Astrocyte of the spinal cord (primary cell): ENCODE results near the gene MTREX.

Source experiments
- DNase-seq: peaks from one replicate; pipeline ENCODE4 v3.0.0; 2011; ENCODE audit warnings: low read depth, low spot score
- H3K4me3 ChIP-seq: 2 replicates; pipeline ENCODE4 v1.5.1; 2011; ENCODE audit warnings: low read depth, mild to moderate bottlenecking, low read length, moderate library complexity
- CTCF ChIP-seq: IDR thresholded peaks from 2 replicates; pipeline ENCODE4 v1.5.1; 2012; ENCODE audit warnings: low read depth, mild to moderate bottlenecking, low read length, inconsistent platforms
- in situ Hi-C: cut with HindIII; loops from 2 replicates; pipeline ENCODE4 v1.10.0; 2017; ENCODE audit warnings: low sequenced_read_pairs

The MTREX gene

GRCh38 chr5:55446640-55447351 lies 139.0 kb downstream of the MTREX start:
- no peak for TF ChIP-seq CTCF
- in situ Hi-C loops = no loop called here
- DNase-seq = no peak
- H3K4me3 ChIP-seq = no peak overlapping the region

- TF ChIP-seq CTCF = no peak
- in situ Hi-C loops = no loop called here
- no peak overlapping the region for H3K4me3 ChIP-seq
- peak; percentile 46 for DNase-seq
These were observed 142.4 kb downstream of the MTREX start for GRCh38 chr5:55450050-55450765.

GRCh38 chr5:55451976-55452375 lies 144.2 kb downstream of the MTREX start:
- TF ChIP-seq CTCF = no peak
- in situ Hi-C loops = no loop called here
- DNase-seq = no peak
- H3K4me3 ChIP-seq = no peak overlapping the region

GRCh38 chr5:55453211-55453610 lies 145.4 kb downstream of the MTREX start:
- TF ChIP-seq CTCF = no peak
- in situ Hi-C loops = no loop called here
- H3K4me3 ChIP-seq = no peak overlapping the region
- DNase-seq = no peak

- no peak overlapping the region for H3K4me3 ChIP-seq
- no peak for TF ChIP-seq CTCF
- DNase-seq = no peak
- in situ Hi-C loops = no loop called here
These were observed 146.5 kb downstream of the MTREX start for GRCh38 chr5:55454282-55454681.

- no peak overlapping the region for H3K4me3 ChIP-seq
- TF ChIP-seq CTCF = no peak
- in situ Hi-C loops = no loop called here
These were observed 148.6 kb downstream of the MTREX start for GRCh38 chr5:55456216-55456895.

More at GRCh38 chr5:55456216-55456895, 148.6 kb downstream of the MTREX start:
- DNase-seq = peak; percentile 68
